Metanephros (tissue), 2 donors: Measurements from ENCODE around the gene CDC42EP1. TPM values are rescaled to one million over a fixed set of nuclear protein-coding genes. Genes with fewer than 3 reads are reported as not detected.

ENCODE experiments used
- small RNA-seq: library from RNA; depleted of rRNA; stranded (forward); fragments of <200 nt; gene quantifications from one replicate; pipeline ENCODE3, GENCODE V24; 2014; ENCODE audit warnings: low replicate concordance
- total RNA-seq: library from RNA; depleted of rRNA; stranded (reverse); fragments of >200 nt; gene quantifications from one replicate; pipeline ENCODE4 v1.2.3, GENCODE V29; 2014

The CDC42EP1 gene
- total RNA-seq: 40.2 TPM

DNA sequence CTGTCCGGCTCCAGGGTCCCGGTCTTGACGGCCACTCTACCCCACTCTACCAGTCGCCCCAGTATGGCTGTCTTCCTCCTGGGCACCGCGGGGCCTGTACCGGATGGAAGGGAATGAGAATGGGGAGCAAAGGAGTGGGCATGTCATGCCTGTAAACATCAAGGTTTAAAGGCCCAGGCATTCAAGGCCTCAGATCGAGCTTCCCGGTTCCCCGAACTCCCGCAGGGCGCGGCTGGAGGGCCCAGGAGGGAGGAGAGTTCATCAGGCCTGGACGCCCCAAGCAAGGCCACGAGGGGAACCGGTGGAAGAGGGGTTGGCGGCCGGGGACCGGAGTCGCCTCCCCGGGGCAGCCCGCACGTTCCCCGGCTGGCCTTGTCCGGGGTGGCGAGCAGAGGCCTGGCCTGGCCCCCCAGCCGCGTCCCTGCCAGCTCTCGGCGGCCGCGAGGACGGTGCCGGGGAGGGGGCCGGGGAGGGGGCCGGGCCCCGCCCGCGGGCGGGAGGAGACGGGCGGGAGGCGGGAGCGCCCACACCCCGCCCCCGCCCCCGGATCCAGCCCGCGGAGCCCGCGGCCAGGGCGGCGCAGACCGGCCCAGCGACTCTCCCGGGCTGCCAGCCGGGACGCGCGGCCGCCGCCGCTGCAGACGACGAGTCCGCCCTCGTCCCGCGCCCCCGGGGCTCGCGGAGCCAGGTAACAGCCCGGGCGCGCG, at the start of gene CDC42EP1:
Gene CDC42EP1 (plus strand): TSS at position 580 of the 707 bp plus-strand sequence. CDS start 5,870 bp downstream, outside the sequence.

GRCh38 chr22:37519268-37520195, 40.7 kb upstream of the CDC42EP1 start, which contains the start of gene CARD10:
TSS of gene CARD10 (minus strand) at chr22:37519415. CDS start at chr22:37519200, 215 bp downstream.

GRCh38 chr22:37608477-37609239, 48.4 kb downstream of the CDC42EP1 start, which contains the start of gene GGA1:
TSS of gene GGA1 (plus strand) at chr22:37608834. CDS start at chr22:37608861, 27 bp downstream.

Small RNAs within 50 kb of the gene (small RNA-seq; reads per million reads assigned to genes)
- not detected for gene RF00017

Other genes starting within 250 kb of the CDC42EP1 start
- 1.5 TPM for gene ELFN2, start 133.0 kb upstream of the CDC42EP1 start, total RNA-seq
- 9.6 TPM for gene MFNG, start 74.1 kb upstream of the CDC42EP1 start, total RNA-seq
- 18.7 TPM for gene CARD10, start 41.1 kb upstream of the CDC42EP1 start, total RNA-seq
- 8.2 TPM for gene LGALS2, start 19.6 kb downstream of the CDC42EP1 start, total RNA-seq
- gene GGA1, start 48.4 kb downstream of the CDC42EP1 start, total RNA-seq: 52.0 TPM
- 11.7 TPM for gene SH3BP1, start 79.2 kb downstream of the CDC42EP1 start, total RNA-seq
- gene PDXP, start 98.2 kb downstream of the CDC42EP1 start, total RNA-seq: 11.3 TPM
- 895 TPM for gene LGALS1, start 115.2 kb downstream of the CDC42EP1 start, total RNA-seq
- 13.5 TPM for gene NOL12, start 125.9 kb downstream of the CDC42EP1 start, total RNA-seq
- 94.7 TPM for gene TRIOBP, start 136.6 kb downstream of the CDC42EP1 start, total RNA-seq
- 16.9 TPM for gene GCAT, start 247.5 kb downstream of the CDC42EP1 start, total RNA-seq